Measurements from ENCODE around the gene MZB1.

- TF ChIP-seq CTCF (conservative IDR thresholded peaks at IDR 0.05 in 1 of 2, IDR thresholded peaks at IDR 0.05 in 1 of 2; ENCODE audit: low read depth in 1 of 2, low read length in 2 of 2), result no peak
- no peak for TF ChIP-seq EZH2 (IDR thresholded peaks at IDR 0.05; ENCODE audit: low read length, missing control alignments)
Measured at GRCh38 chr5:139416651-139417050, 26.9 kb upstream of the MZB1 start.

All from fibroblast of lung (primary cell).